GM12873 (cell line): ENCODE data around the gene PREP.

ENCODE experiments used
- CTCF ChIP-seq: IDR thresholded peaks from 2 replicates; pipeline ENCODE4 v1.5.1; 2012; ENCODE audit warnings: low read depth, mild to moderate bottlenecking, moderate library complexity, low read length, control low read depth; ENCODE audit not compliant: insufficient read depth; ENCODE audit errors: missing control alignments

The PREP gene

GRCh38 chr6:105263685-105264610 lies 138.9 kb downstream of the PREP start:
- TF ChIP-seq CTCF = no peak

GRCh38 chr6:105259913-105260889 lies 142.7 kb downstream of the PREP start:
- no peak for TF ChIP-seq CTCF

- TF ChIP-seq CTCF = no peak
Observed at GRCh38 chr6:105258816-105259215, 144.1 kb downstream of the PREP start.

GRCh38 chr6:105257340-105257739 lies 145.5 kb downstream of the PREP start:
- TF ChIP-seq CTCF = no peak

GRCh38 chr6:105256619-105257018 lies 146.3 kb downstream of the PREP start:
- TF ChIP-seq CTCF = no peak

- no peak for TF ChIP-seq CTCF
Observed at GRCh38 chr6:105253787-105254186, 149.1 kb downstream of the PREP start.

- TF ChIP-seq CTCF = no peak
Observed at GRCh38 chr6:105251689-105252088, 151.2 kb downstream of the PREP start.
